DMS153 treated with DMSO at 0.1 percent for 48 hours (cell line): Measurements from ENCODE around the gene UBAC2.

ENCODE experiments used
- DNase-seq: peaks from one replicate; lab custom pipeline; 2025; ENCODE audit not compliant: unreplicated experiment; lab: John Stamatoyannopoulos, UW

UBAC2 gene, protein sequence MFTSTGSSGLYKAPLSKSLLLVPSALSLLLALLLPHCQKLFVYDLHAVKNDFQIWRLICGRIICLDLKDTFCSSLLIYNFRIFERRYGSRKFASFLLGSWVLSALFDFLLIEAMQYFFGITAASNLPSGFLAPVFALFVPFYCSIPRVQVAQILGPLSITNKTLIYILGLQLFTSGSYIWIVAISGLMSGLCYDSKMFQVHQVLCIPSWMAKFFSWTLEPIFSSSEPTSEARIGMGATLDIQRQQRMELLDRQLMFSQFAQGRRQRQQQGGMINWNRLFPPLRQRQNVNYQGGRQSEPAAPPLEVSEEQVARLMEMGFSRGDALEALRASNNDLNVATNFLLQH

DNA sequence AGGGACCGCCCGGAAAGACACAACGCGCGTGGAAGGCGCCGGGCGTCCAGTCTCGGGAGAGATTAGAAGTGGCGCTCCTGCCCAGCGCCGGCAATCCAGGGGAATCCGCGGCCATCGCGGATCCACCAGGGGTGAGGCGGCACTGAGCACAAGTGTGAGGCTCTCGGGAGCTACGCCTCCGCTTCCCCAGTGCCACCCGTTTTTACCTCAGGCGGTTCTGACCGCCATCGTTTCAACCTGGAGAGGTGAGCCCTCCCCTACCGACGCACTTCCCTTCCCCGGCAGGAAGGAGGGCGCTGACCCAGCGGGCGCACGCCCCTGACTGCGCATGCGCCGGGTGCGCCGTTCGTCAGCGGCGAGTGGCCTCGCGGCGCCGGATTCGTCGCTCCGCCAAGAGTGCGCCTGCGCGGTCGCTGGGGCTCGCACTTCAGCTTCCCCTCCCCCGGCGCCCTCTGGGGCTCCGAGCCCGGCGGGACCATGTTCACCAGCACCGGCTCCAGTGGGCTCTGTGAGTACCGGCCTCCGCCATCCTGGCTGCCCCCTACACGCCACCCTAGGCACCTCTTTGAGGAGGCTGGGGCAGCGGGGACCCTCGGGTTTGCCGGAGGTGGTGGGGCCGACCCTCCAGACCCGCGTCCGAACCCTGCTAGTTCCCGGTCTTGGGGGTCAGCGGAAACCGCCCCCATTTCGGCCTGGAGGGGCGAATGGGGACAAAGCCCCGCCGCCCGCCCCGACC lies at the start of gene UBAC2:
Gene UBAC2, plus strand, starts transcription at position 423 of the 736 bp plus-strand sequence. Its CDS starts 55 bp downstream, at position 478.
- DNase-seq = peak; percentile 91

DNA sequence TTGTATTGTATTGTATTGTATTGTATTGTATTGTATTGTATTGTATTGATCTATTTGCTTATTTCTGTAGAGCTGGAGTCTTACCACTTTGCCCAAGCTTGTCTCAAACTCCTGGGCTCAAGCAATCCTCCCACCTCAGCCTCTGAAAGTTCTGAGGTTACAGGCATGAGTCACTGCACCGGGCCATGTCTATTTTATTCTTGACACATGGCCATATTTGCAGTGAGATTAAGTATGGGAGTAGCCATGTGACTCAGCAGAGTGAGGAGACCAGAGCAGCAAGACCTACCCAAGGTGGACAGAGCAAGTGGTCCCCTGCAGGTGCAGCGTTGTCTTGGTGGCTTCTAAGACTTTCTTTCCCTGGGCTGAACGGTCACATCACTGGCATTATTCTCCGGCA lies 49.1 kb upstream of the UBAC2 start:
- no peak for DNase-seq

DNA sequence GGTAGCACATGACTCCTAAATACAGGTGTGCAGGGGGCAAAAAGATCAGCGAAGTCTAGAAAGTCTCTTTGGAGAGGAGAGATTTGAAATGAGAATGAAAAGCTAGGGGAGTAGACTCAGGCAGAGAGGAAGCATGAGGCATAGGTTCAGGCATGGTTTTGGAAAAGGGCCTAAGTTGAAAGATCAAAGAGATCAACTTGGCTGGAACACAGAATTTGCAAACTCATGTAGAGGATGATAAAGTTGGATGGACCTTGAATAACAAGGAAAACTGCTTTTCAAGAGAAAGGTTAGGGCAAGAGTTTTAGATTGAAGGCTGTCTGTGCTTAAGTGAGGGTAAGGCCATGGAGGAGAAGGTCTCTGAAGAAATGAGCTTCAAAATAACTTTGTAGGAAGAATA lies 47.4 kb upstream of the UBAC2 start:
- DNase-seq = no peak

DNA sequence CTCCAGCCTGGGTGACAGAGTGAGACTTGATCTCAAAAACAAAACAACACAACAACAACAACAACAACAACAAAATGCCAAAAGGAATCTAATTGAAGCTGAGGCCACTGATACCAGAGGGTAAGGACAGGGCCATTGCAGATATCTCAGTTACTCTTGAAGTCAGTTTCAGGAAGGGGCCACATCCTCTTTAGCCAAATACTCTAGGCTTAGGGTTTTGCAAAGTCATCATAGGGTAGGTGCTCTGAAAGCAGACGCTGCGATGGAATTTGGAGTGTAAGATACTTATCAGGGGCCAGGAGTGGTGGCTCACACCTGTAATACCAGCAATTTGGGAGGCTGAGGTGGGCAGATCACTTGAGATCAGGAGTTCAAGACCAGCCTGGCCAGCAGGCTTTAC lies 46.6 kb upstream of the UBAC2 start:
- DNase-seq = no peak

DNA sequence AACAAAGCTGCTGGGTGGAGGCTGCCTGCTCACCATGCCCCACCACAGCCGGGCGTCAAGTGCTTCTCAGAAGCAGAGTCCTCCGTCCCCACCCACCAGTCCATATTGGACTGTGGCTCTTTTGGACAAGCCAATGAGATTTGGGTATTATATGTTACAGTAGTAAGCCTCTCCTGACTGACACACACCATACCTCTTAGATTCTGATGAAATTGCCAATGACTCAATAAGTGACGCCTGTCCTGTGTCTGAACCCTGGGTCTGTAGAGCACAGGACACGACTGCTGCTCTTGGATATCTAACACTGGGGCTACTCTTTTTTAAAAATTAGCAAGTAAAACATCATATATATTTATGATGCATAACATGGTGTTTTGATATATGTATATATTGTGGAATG lies 44.8 kb upstream of the UBAC2 start:
- DNase-seq = no peak

DNA sequence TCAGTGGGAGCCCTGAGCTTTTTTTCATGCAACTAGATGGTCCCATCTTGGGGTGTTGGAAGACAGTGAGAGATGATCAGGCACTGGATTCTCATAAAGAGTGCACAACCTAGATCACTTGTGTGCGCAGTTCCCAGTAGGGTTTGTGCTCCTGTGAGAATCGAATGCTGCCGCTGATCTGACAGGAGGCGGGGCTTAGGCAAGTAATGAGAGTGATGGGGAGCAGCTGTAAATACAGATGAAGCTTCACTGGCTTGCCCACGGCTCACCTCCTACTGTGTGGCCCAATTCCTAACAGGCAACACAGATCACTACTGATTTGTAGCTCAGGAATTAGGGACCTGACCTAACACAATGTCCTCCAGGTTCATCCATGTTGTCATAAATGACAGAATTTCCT lies 43.6 kb upstream of the UBAC2 start:
- DNase-seq = no peak

DNA sequence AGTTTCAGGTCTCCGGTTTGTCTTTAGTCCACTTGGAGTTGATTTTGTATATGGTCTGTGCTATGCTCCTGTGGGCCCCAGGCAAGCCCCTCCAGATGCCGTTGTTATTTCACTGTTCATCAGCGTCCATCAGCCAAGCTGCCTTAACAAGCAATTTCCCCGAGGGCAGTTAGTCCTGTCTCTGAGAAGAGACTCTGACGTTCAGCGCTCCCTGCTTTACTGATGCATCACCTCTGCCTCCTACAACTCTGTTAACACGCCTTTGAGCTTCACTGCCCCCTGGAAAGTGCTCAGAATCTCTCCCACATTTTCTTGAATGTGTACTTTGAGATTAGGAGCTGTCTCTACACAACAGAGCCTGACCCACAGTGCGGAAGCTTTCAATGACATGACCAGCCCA lies 41.8 kb upstream of the UBAC2 start:
- no peak for DNase-seq

DNA sequence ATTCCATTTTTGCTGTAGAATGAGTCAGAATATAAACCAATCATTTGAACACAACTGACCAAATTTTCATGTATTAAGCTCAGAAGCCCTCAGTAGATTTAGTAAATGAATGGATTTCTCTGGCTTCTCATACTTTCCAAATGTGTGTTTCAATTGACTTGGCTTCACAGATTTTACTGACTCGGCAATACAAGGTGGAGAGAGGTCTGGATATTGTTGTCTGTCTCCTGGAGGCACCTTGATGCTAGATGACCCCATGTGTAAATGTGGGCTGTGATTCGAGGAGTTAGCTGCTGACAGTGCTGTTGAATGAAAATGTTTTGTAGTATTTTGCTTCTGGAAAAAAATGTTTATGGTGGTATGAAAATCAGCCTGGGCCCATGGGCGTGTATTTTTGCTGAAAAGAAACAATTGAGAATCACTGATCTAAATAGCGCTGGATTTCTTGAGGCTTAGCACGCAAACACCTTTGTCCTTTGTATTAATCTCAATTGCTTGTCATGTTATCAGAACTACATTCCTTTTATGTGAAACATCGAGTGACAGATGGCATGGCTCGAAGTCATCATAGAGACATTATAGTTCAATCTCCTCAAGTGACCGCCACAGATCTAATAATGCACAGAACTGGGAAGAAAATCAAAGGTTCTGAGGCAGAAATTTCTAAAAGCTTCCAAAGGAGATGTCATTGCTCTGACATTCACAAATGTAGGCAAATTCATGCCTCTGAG lies 41.2 kb upstream of the UBAC2 start:
- DNase-seq = no peak

DNA sequence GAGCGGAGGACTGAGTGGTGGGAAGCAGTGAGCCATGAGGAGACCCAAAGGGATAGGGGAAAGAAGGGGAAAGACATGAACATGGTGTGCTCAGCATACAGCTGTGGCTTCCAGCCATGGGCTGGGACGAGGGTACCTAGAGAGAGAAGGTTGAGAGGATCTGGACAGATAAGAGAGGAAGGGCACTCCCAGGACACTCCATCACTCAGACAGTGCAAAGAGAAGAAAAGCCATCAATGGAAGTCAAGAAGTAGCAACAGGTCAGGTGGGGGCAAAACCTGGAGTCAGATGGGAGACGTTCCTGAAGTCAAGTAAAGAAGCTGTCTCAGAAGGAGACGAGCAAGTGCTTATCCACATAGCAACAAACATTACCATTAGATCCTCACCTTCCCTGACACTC lies 40.2 kb upstream of the UBAC2 start:
- DNase-seq = no peak

DNA sequence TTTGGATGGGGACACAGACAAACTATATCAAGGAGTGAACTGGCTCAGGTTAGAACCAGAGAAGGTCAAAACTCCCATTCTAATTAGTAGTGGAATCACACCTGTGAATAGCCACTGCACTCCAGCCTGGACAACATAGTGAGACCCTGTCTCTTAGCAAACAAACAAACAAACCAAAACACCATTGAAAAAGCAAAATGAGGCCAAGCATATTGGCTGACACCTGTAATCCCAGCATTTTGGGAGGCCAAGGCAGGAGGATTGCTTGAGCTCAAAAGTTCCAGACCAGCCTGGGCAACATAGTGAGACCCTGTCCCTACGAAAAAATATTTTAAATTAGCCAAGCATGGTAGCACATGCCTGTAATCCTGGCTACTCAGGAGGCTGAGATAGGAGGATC lies 39.1 kb upstream of the UBAC2 start:
- no peak for DNase-seq

DNA sequence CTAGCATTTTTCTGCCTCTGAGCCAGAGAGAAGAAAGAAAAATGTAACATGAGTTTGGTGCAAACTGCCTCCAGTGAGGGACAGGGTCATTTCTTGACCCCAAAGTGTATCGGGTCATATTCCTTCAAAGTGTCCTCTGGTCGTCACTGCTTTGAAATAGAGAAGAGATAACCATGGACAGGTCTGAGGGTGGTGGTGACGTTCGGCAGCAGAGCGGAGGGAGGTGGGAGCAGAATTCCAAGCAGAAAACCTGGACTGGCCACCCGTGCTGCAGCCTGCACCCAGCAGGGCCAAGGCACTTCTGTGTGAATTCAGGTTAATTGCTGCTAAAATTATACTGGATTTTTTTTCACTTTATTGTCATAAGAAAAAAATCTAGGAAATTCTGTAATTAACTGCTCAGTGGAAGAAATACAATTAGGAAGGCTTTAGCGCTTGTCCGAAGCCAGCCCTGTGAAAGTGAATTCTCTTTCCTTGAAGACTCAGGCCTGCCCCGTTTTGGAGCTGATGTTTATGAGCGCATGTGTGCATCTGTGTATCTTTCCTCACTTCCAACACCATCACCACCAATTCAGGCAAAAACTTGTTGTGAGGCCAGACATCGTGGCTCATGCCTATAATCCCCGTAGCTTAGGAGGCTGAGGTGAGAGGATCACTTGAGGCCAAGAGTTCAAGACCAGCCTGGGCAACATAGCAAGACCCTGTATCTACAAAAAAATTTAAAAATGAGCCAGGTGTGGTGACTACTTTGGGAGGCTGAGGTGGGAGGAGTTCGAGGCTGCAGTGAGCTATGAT lies 37.9 kb upstream of the UBAC2 start:
- no peak for DNase-seq

DNA sequence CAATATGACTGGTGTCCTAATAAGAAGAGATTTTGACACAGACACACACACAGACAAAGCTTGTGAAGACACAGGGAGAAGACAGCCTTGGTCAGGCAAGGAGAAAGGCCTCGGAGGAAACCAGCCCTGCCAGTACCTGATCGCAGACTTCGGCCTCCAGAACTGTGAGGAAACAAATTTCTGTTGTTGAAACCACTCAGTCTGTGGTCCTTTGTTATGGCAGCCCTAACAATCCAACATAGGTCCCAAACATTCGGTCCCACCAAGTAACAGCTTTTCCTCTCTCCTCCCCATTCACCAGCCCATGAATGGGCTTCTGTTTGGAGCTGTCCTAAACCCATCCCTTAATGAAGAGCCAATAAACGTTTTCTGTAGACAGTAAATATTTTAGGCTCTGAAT lies 36.4 kb upstream of the UBAC2 start:
- no peak for DNase-seq

DNA sequence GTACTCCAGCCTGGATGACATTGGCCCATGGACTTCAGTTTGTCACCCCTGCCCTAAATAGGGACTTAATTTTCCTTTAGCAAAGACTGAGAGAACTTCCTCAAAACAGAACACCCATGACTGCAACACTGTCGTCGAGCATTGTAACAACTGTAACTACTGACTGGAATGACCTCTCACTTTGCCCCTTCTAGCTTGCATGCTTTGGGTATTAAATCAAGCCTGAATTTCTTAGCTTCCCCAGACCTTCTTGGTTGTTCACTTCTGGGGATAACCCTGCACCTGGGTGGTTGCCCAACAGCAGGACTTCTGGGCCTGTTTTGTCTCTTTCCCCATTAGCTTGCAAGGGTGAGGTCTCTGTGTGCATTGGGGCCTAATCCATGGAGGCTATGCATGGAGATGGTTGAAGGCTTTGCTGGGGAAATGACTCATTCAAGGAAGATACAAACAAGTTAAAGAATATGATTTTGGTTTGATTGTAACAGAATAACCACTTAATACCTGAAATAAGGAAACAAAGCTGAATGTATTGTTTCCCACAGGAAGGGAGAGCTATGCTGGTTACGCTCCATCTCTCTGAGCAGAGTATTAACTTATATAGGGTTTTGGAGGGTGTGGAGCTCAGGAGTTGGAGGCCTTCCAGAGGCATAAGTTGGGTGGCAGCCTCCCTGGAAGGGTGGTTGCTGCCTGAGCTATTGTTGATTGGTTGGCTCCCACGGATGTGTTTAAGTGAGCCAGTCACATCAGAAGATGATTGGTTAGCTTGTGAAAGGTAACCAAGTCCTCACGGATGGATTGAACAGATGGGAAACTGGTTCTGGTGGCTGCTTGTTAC lies 34.7 kb upstream of the UBAC2 start:
- no peak for DNase-seq

DNA sequence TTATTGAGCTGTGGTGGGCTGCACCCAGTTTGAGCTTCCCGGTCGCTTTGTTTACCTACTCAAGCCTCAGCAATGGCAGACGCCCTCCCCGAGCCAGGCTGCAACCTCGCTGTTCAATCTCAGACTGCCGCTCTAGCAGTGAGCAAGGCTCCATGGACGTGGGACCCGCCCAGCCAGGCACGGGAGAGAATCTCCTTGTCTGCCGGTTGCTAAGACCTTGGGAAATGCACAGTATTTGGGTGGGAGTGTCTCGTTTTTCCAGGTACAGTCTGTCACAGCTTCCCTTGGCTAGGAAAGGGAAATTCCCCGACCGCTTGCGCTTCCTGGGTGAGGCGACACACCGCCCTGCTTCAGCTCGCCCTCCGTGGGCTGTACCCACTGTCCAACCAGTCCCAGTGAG lies 27.7 kb upstream of the UBAC2 start:
- no peak for DNase-seq

DNA sequence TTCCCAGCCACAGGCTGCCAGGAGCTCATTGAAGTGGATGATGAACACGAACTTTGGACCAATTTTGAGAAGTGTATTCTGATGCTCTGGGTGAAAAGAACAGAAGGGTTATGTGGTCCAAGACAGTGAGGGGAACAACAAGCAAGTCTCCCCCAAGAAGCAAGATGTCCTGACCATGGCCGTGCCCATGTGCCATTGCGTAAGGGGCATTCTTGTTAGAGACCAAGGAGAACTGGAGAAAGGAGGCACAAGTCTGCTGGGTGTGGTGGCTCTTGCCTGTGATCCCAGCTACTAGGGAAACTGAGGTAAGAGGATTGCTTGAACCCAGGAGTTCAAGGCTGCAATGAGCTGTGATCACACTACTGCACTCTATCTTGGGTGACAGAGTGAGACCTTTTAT lies 27.0 kb upstream of the UBAC2 start:
- DNase-seq = no peak

DNA sequence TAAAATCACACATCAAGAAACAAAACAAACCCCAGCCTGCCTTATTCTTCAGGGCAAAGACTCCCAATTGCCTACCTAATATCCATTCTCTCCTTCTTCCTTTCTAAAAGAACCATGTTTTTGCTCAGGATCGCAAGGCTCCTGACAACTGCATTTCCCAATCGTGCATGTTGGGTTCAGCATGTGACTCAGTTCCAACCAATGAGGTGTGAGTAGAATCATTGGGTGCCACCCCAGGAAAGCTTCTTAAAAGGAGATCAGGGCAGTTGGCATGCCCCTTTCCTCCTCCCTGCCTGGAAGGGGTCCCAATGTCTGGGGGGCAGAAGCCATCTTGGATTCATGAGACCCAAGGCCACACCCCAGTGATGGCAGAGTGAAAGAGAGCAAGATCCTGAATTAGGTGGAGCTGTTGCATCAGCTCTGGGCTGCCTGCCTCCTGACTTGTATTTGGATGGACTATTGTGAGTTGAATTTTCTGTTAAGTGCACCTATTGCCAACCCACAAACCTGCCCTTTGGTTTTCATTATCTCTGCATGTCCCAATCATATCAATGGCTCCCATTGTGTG lies 26.0 kb upstream of the UBAC2 start:
- no peak for DNase-seq

DNA sequence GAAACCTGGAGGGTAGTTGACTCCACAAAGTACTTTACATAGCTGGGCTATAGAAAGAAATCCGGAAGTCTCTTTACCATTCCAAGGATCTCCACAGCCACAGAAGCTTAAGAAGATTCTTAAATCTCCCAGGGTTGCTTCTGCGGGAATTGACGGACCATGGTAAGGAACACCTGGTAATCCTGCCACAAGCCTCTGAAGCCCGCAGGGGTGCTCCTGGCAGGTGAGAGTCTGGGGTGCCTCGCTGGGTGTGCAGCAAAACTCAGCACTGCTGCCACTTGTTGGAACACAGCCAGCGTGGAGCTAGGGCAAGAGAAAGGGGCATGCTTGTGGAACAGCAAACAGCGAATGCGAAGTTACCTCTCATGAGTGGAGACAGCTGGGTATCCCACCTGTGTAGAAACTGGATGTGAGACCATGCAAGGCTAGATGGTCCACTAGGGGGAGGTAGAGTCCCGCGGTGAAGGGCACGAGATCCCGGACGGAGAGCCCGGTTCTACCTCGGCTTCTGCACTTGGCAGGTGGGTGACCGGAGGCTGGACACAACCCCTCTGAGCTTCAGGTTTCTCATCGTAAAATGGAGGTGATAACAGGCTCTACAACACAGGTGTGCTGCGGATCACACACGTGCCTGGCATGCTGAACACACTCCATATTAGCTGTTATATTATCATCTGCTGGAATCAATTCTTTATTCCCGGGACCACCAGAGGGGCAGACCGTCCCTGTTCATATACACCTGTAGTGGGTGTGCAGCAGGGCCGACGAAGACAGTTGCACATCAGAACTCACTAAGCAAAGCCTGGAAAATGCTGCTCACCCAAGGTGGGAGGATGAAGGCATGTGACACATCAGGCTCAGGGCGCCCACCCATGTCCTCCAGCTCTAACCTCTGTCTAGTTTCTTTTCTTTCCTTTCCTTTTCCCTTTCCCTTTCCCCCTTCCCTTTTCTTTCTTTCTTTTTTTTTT lies 24.1 kb upstream of the UBAC2 start:
- DNase-seq = peak; percentile 44

DNA sequence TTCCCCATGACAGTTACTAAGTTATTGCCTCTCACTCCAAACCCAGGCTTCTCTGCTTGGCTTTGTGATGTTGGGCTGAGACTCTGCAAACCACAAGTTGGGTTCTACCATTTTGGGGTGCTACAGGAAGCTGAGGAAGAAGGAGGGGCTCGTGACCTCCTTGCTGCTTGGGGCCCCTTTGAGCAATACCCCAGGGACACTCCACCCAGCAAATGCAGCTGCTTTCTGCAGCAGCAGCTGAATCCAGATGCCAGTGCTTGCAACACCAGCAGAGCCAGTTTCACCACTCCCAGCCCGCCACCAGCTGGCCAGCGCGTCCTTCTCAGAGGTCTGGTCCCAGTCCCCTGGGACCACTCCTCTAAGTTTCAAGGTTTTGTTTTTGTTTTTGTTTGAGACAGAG lies 22.0 kb upstream of the UBAC2 start:
- DNase-seq = no peak

DNA sequence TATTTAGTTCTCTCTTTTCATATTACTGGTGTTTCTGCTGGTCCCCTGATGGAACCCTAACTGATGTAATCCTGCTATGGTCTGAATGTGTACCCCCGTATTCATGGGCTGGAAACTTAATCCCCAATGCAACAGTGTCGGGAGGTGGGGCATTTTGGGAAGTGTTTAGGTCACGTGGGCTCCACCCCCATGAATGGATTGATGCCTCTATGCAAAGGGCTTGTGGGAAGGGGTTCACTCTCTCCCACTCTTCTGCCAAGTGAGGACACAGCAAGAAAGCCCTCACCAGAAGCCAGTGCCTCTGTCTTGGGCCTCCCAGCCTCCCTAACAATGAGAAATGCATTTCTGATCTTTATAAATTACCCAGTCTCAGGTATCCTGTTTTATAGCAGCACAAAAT lies 21.2 kb upstream of the UBAC2 start:
- no peak for DNase-seq
